GM12878 (cell line): ENCODE results near the gene EMILIN2.

Experiments
- BMI1 ChIP-seq: fragments of 450-650 bp; IDR thresholded peaks from 2 replicates; pipeline ENCODE4 v1.6.1; 2016; ENCODE audit warnings: mild to moderate bottlenecking, moderate library complexity, borderline replicate concordance
- CBX5 ChIP-seq: sonication (generic); IDR thresholded peaks from 2 replicates; pipeline ENCODE4 v1.6.1; 2016; ENCODE audit warnings: low read depth, moderate library complexity, mild to moderate bottlenecking, inconsistent platforms
- FOS ChIP-seq: IDR thresholded peaks from 3 replicates; pipeline ENCODE4 v1.6.1; 2011; ENCODE audit warnings: borderline replicate concordance; ENCODE audit not compliant: insufficient read length; ENCODE audit errors: extremely low read depth
- KDM1A ChIP-seq: fragments of 200-600 bp; sonication (generic); IDR thresholded peaks from 2 replicates; pipeline ENCODE4 v1.6.1; 2016; ENCODE audit warnings: borderline replicate concordance
- POLR2A ChIP-seq: IDR thresholded peaks from 2 replicates; pipeline ENCODE4 v1.6.1; 2011; ENCODE audit warnings: low read depth, mild to moderate bottlenecking, low read length
- YY1 ChIP-seq: IDR thresholded peaks from 2 replicates; pipeline ENCODE4 v1.6.1; 2011; ENCODE audit warnings: low read depth, mild to moderate bottlenecking, low read length
- TF ChIP-seq, protein P1 (sequence below), 3 experiments: IDR thresholded peaks in 2 of 3; conservative IDR thresholded peaks in 1 of 3; 2 replicates each; pipeline ENCODE4 v1.5.1; 2011; ENCODE audit warnings: low read depth in 3 of 3, low read length in 3 of 3, mild to moderate bottlenecking in 3 of 3, control low read depth in 2 of 3, moderate library complexity in 2 of 3, inconsistent platforms in 1 of 3, mixed read lengths in 1 of 3; ENCODE audit not compliant: control insufficient read depth in 2 of 3, insufficient read depth in 1 of 3; ENCODE audit errors: extremely low read depth in 1 of 3

GRCh38 chr18:2851771-2852170 is 5.0 kb downstream of the EMILIN2 start:
- TF ChIP-seq FOS (no peak), CBX5 (no peak), POLR2A (no peak), KDM1A (no peak), BMI1 (no peak), YY1 (no peak)
- TF ChIP-seq, protein P1, sequence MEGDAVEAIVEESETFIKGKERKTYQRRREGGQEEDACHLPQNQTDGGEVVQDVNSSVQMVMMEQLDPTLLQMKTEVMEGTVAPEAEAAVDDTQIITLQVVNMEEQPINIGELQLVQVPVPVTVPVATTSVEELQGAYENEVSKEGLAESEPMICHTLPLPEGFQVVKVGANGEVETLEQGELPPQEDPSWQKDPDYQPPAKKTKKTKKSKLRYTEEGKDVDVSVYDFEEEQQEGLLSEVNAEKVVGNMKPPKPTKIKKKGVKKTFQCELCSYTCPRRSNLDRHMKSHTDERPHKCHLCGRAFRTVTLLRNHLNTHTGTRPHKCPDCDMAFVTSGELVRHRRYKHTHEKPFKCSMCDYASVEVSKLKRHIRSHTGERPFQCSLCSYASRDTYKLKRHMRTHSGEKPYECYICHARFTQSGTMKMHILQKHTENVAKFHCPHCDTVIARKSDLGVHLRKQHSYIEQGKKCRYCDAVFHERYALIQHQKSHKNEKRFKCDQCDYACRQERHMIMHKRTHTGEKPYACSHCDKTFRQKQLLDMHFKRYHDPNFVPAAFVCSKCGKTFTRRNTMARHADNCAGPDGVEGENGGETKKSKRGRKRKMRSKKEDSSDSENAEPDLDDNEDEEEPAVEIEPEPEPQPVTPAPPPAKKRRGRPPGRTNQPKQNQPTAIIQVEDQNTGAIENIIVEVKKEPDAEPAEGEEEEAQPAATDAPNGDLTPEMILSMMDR (IDR thresholded peaks at IDR 0.05 in 2 of 3, conservative IDR thresholded peaks at IDR 0.05 in 1 of 3; ENCODE audit: control insufficient read depth in 2 of 3, extremely low read depth in 1 of 3, insufficient read depth in 1 of 3, low read depth in 3 of 3, low read length in 3 of 3), result no peak
